Epithelial cell of esophagus (primary cell): ENCODE measurements around the gene FAM9A.

Experiments used
- DNase-seq: peaks from one replicate; pipeline ENCODE4 v3.0.0; 2010; ENCODE audit warnings: low read depth
- H3K4me3 ChIP-seq: 2 replicates; pipeline ENCODE4 v1.5.1; 2011; ENCODE audit warnings: mild to moderate bottlenecking, low read length, control low read depth
- TF ChIP-seq, protein P1 (sequence below): IDR thresholded peaks from 2 replicates; pipeline ENCODE4 v1.5.1; 2011; ENCODE audit warnings: low read depth, mild to moderate bottlenecking, low read length, control low read depth, inconsistent platforms; ENCODE audit not compliant: insufficient read depth; ENCODE audit errors: missing control alignments

FAM9A gene

DNA sequence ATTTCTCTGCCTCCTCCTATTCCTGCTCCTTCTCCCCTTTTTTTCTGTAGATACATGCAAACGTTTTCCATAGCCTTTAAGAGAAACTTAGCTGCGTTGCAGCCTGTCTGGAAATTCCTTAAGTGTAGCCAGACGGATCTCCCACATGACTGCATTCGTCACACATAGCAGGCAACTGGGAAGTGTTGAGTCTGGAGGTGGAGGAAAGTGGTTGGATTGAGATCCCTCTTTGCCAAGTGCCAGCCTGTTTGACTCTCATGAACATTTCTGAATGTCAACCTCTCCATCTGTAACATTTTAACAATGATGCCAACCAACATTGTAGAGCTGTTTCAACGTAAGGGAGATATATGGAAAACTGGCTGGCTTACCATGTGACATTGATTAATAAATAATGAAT lies 45.1 kb upstream of the FAM9A start:
- DNase-seq, result no peak
- TF ChIP-seq, protein P1, sequence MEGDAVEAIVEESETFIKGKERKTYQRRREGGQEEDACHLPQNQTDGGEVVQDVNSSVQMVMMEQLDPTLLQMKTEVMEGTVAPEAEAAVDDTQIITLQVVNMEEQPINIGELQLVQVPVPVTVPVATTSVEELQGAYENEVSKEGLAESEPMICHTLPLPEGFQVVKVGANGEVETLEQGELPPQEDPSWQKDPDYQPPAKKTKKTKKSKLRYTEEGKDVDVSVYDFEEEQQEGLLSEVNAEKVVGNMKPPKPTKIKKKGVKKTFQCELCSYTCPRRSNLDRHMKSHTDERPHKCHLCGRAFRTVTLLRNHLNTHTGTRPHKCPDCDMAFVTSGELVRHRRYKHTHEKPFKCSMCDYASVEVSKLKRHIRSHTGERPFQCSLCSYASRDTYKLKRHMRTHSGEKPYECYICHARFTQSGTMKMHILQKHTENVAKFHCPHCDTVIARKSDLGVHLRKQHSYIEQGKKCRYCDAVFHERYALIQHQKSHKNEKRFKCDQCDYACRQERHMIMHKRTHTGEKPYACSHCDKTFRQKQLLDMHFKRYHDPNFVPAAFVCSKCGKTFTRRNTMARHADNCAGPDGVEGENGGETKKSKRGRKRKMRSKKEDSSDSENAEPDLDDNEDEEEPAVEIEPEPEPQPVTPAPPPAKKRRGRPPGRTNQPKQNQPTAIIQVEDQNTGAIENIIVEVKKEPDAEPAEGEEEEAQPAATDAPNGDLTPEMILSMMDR, result no peak
- no peak overlapping the region for H3K4me3 ChIP-seq

DNA sequence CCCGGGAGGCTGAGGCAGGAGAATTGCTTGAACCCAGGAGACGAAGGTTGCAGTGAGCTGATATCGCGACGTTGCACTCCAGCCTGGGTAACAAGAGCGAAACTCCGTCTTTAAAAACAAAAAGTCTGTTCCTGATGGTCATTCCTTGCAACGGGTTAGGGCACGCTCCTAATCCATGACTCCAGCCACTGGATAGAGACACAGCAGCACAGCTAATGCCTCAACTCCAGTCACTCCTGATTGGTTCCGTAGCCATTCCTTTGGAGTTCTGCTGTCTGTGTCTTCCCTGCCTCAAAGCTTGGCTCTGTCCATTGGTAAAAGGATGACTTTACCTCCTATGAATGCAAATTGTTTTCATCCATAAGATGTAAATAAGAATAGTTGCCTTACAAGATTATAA lies 44.3 kb upstream of the FAM9A start:
- no peak for DNase-seq
- TF ChIP-seq, protein P1, result no peak
- no peak overlapping the region for H3K4me3 ChIP-seq

DNA sequence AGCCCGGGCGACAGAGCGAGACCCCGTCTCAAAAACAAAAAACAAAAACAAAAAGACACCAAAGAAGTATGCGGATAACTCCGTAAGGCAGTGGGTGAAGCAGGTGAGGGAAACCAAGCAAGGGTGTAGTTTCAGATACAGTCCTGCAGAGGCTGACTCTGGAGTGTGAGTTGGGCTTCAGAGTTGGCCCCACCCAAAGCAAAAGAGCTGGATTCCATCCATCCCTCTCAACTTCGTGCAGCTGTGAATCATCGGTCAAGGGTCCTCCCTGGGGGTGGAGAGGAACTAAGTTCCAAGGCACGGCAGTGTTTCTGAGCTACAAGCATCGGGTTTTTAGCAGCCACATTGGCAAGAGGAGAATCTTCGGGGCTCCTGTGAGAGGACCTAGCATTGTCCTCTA lies 43.9 kb upstream of the FAM9A start:
- no peak for DNase-seq
- H3K4me3 ChIP-seq, result no peak overlapping the region
- TF ChIP-seq, protein P1, result no peak

DNA sequence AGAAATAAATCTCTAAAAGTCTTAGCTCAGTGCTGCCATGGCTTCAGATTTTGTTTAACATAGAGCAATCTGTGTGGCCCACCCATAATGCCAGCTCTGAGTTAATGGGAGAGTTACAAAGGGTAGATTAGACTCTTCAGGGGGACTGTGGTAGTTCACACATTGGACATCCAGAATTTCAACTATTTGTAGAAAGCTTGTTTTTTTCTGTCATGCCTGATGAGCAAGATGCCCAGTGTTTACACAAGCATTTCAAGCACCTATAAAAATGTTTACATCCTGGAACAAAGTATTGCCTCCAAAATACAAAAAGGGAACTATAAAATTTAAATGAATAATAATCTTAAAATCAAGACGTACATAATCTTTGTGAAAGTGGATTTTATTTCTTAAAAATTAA lies 43.0 kb upstream of the FAM9A start:
- TF ChIP-seq, protein P1, result no peak
- DNase-seq, result no peak
- H3K4me3 ChIP-seq, result no peak overlapping the region

DNA sequence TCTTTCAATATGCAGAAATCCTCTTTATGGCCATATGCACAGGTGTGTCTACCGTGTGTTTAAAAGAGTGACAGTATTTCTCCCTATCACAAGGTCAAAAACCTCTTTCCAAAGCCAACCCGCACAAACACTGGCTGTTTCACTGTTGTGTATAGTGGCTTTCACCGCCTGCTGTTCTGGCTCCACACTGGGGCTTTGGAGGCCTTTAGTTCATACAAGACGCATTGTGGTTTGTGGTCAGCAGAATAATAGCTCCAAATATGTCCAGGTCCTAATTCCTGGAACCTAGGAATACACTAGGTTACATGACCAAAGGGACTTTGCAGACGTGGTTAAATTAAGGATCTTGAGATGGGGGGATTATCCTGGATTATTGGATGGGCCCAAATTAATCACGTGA lies 40.7 kb upstream of the FAM9A start:
- no peak overlapping the region for H3K4me3 ChIP-seq
- no peak for DNase-seq
- TF ChIP-seq, protein P1, result no peak

DNA sequence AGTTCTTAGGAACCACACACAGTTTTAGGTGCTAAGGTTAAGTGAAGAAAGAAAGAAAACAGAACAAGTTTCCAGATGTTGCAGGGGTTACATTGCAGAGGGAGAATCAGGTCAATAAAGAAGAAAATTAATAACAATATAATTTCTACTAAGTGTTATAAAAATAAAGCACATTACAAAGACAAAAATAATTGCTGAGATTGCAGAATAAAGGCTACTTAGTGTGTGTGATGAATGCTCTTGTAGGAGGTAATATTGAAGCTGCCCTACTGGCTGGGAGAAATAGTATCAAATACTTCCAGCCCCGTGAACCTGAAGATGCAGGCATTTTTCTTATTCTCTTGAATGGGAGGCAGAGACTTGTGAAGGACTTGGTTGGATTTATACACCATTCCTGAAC lies 33.2 kb upstream of the FAM9A start:
- TF ChIP-seq, protein P1, result no peak
- H3K4me3 ChIP-seq, result no peak overlapping the region
- DNase-seq, result no peak

DNA sequence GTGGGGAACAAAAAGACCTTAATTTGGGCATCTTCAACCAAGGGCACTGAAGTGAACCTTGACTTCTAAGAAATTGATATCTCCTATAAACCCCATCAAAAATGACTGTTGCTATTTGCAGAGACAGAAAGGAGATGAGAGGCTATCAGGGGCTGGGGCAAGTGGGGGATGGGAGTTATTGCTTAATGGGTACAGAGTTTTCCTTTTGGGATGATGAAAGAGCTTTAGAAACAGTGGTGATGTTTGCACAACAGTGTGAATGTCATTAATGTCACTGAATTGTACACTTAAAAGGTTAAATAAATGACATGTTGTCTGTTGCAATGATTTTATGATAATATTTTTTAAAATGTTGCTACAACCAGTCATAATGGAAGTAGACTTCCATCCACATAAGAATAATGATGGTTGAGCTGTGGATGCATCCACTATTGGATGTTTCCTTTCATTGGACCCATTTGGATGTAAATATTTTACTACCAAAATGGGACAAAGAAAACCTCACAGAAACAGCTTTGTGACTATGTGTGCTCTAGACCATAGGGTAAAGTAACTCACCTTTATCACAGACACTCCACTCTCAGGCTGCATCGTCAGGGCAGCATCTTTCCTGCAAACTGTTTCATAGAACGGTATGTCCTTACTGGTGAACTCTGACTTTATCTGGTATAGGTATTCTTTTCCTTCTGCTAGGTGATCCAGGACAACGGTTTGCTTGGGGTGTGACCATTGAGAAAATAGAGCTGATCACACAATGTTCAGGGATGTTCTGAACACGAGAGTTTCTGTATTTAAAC lies 31.6 kb upstream of the FAM9A start:
- no peak overlapping the region for H3K4me3 ChIP-seq
- TF ChIP-seq, protein P1, result no peak
- DNase-seq, result no peak
